ES-I3 (cell line): ENCODE measurements around the gene CMC1.

Experiments used
- H3K36me3 ChIP-seq: 2 replicates; pipeline ENCODE4 v1.6.1; 2013; ENCODE audit warnings: mild to moderate bottlenecking, low read length, control low read depth, moderate library complexity; ENCODE audit not compliant: insufficient read depth
- H3K4me1 ChIP-seq: 2 replicates; pipeline ENCODE4 v1.6.1; 2013; ENCODE audit warnings: mild to moderate bottlenecking, control low read depth, low read length; ENCODE audit not compliant: insufficient read depth
- H3K9ac ChIP-seq: 2 replicates; pipeline ENCODE4 v1.6.1; 2013; ENCODE audit warnings: low read depth, mild to moderate bottlenecking, low read length, moderate library complexity
- H3K9me3 ChIP-seq: 2 replicates; pipeline ENCODE4 v1.6.1; 2013; ENCODE audit warnings: mild to moderate bottlenecking, low read length, moderate library complexity; ENCODE audit not compliant: control insufficient read depth, insufficient read depth

The CMC1 gene

GRCh38 chr3:28299705-28300104, 58.3 kb downstream of the CMC1 start:
- no peaks in the 10 kb centered on the region for H3K4me1 ChIP-seq
- H3K36me3 ChIP-seq = no peaks in the 10 kb centered on the region
- no peaks in the 10 kb centered on the region for H3K9me3 ChIP-seq
- H3K9ac ChIP-seq = no peak overlapping the region

- Histone ChIP-seq H3K9ac (no peak overlapping the region), H3K4me1 (no peaks in the 10 kb centered on the region), H3K9me3 (no peaks in the 10 kb centered on the region), H3K36me3 (no peaks in the 10 kb centered on the region)
These were observed 59.0 kb downstream of the CMC1 start for GRCh38 chr3:28300345-28300962.

- Histone ChIP-seq H3K4me1 (no peaks in the 10 kb centered on the region), H3K9ac (no peak overlapping the region), H3K36me3 (no peaks in the 10 kb centered on the region), H3K9me3 (no peaks in the 10 kb centered on the region)
These were observed 60.3 kb downstream of the CMC1 start for GRCh38 chr3:28301688-28302087.

- Histone ChIP-seq H3K4me1 (peaks cover 6% of the 10 kb centered on the region; the same call in 1 of the 2 replicates), H3K9ac (no peak overlapping the region), H3K36me3 (no peaks in the 10 kb centered on the region), H3K9me3 (no peaks in the 10 kb centered on the region)
These were observed 66.8 kb downstream of the CMC1 start for GRCh38 chr3:28308196-28308595.

GRCh38 chr3:28315711-28316110, 74.3 kb downstream of the CMC1 start:
- no peak overlapping the region for H3K9ac ChIP-seq
- no peaks in the 10 kb centered on the region for H3K9me3 ChIP-seq
- no peaks in the 10 kb centered on the region for H3K36me3 ChIP-seq
- H3K4me1 ChIP-seq = no peaks in the 10 kb centered on the region

- Histone ChIP-seq H3K36me3 (no peaks in the 10 kb centered on the region), H3K9ac (no peak overlapping the region), H3K4me1 (no peaks in the 10 kb centered on the region; the same call in 1 of the 2 replicates), H3K9me3 (no peaks in the 10 kb centered on the region)
These were observed 74.8 kb downstream of the CMC1 start for GRCh38 chr3:28316226-28316625.

- H3K36me3 ChIP-seq = no peaks in the 10 kb centered on the region
These were observed 76.1 kb downstream of the CMC1 start for GRCh38 chr3:28317438-28318022.

GRCh38 chr3:28320981-28321380, 79.6 kb downstream of the CMC1 start:
- Histone ChIP-seq H3K4me1 (no peaks in the 10 kb centered on the region; the same call in 1 of the 2 replicates), H3K36me3 (peaks cover 4% of the 10 kb centered on the region), H3K9me3 (no peaks in the 10 kb centered on the region), H3K9ac (no peak overlapping the region)

More at GRCh38 chr3:28317438-28318022, 76.1 kb downstream of the CMC1 start:
- no peak overlapping the region for H3K9ac ChIP-seq
- H3K9me3 ChIP-seq = no peaks in the 10 kb centered on the region
- no peaks in the 10 kb centered on the region; the same call in 1 of the 2 replicates for H3K4me1 ChIP-seq

GRCh38 chr3:28322464-28322863, 81.0 kb downstream of the CMC1 start:
- Histone ChIP-seq H3K36me3 (peaks cover 4% of the 10 kb centered on the region), H3K4me1 (no peaks in the 10 kb centered on the region; the same call in 1 of the 2 replicates), H3K9me3 (no peaks in the 10 kb centered on the region)

GRCh38 chr3:28326458-28326926, 85.1 kb downstream of the CMC1 start:
- no peaks in the 10 kb centered on the region for H3K9me3 ChIP-seq
- H3K36me3 ChIP-seq = peaks cover 4% of the 10 kb centered on the region
- no peaks in the 10 kb centered on the region; the same call in 1 of the 2 replicates for H3K4me1 ChIP-seq
- no peak overlapping the region for H3K9ac ChIP-seq

More at GRCh38 chr3:28322464-28322863, 81.0 kb downstream of the CMC1 start:
- no peak overlapping the region for H3K9ac ChIP-seq

- Histone ChIP-seq H3K4me1 (no peaks in the 10 kb centered on the region), H3K36me3 (peaks cover 4% of the 10 kb centered on the region), H3K9me3 (no peaks in the 10 kb centered on the region), H3K9ac (no peak overlapping the region)
These were observed 87.1 kb downstream of the CMC1 start for GRCh38 chr3:28328188-28329151.

GRCh38 chr3:28334552-28334951, 93.1 kb downstream of the CMC1 start:
- Histone ChIP-seq H3K9ac (no peak overlapping the region), H3K4me1 (no peaks in the 10 kb centered on the region), H3K9me3 (no peaks in the 10 kb centered on the region), H3K36me3 (0 out of 2 replicates have a peak, but pooled peaks cover 2% of the 10 kb centered on the region)

- Histone ChIP-seq H3K4me1 (no peaks in the 10 kb centered on the region), H3K36me3 (0 out of 2 replicates have a peak, but pooled peaks cover 2% of the 10 kb centered on the region), H3K9me3 (no peaks in the 10 kb centered on the region), H3K9ac (no peak overlapping the region)
These were observed 93.8 kb downstream of the CMC1 start for GRCh38 chr3:28335246-28335645.

- Histone ChIP-seq H3K9me3 (no peaks in the 10 kb centered on the region), H3K4me1 (no peaks in the 10 kb centered on the region), H3K9ac (no peak overlapping the region), H3K36me3 (0 out of 2 replicates have a peak, but pooled peaks cover 2% of the 10 kb centered on the region)
These were observed 95.8 kb downstream of the CMC1 start for GRCh38 chr3:28337230-28337629.
